Psoas muscle (tissue), 8 donors: ENCODE results near the gene RHOBTB3. TPM values are rescaled to one million over a fixed set of nuclear protein-coding genes. Genes with fewer than 3 reads are reported as not detected.

Experiments
- ATAC-seq, 4 donors: fragments of 200-7000 bp; cut with Tn5 transposase; one replicate each; pipeline ENCODE4 v1.9.1; 2020; ENCODE audit warnings: moderate library complexity in 3 of 4, mild to moderate bottlenecking in 2 of 4
- DNase-seq, 2 donors: peaks; one replicate each; pipeline ENCODE4 v3.0.0-alpha.2; 2020
- H3K27ac ChIP-seq: fragments of 200-600 bp; one replicate; pipeline ENCODE4 v1.8.0; 2022
- H3K27me3 ChIP-seq, 3 donors: fragments of 200-600 bp in 1 of 3; one replicate each; pipeline versions ENCODE4 v1.6.1 to v1.8.0; 2013 to 2022; ENCODE audit warnings: low read length in 2 of 3, mild to moderate bottlenecking in 2 of 3, moderate library complexity in 1 of 3; ENCODE audit not compliant: insufficient read depth in 3 of 3
- H3K36me3 ChIP-seq, 2 donors: fragments of 200-600 bp in 1 of 2; one replicate each; pipeline versions ENCODE4 v1.6.1 to v1.8.0; 2013 to 2022; ENCODE audit warnings: low read depth in 1 of 2, mild to moderate bottlenecking in 1 of 2, moderate library complexity in 1 of 2; ENCODE audit not compliant: insufficient read depth in 1 of 2
- H3K4me1 ChIP-seq: fragments of 200-600 bp; one replicate; pipeline ENCODE4 v1.8.0; 2022
- H3K4me3 ChIP-seq: fragments of 200-600 bp; one replicate; pipeline ENCODE4 v1.8.0; 2022; ENCODE audit warnings: mild to moderate bottlenecking
- H3K9me3 ChIP-seq: fragments of 200-600 bp; one replicate; pipeline ENCODE4 v1.8.0; 2022
- WGBS, 3 donors: extraction: QIAGEN DNeasy Blood & Tissue Kit; methylation state at CpG; one replicate each; pipeline versions ENCODE4 v1.1.6 to v1.1.7; 2013; 5-methylcytosine and 5-hydroxymethylcytosine counted together
- intact Hi-C, 2 donors: fragments of 100-400 bp; cut with DNase I; formaldehyde crosslinking; loops; one replicate each; pipeline versions ENCODE4 v1.11.0 to v1.14.2; 2022
- polyA plus RNA-seq, 3 donors: library from polyadenylated mRNA; stranded (reverse); fragments of 200-250 nt; gene quantifications; one replicate each; pipeline ENCODE4 v1.2.3, GENCODE V29; 2013
- total RNA-seq, 4 donors: library from RNA; stranded (reverse); fragmentation: NEBNext Ultra II Directional in 2 of 4; extraction: Animal tissue kit (Norgen Biotek cat#: 25700) in 2 of 4; gene quantifications; one replicate each; pipeline versions ENCODE4 v1.2.1 to v1.2.4, GENCODE V29; 2021 to 2023
- TF ChIP-seq, protein P1 (sequence below): fragments of 200-600 bp; IDR thresholded peaks from one replicate; pipeline ENCODE4 v1.8.0; 2022; ENCODE audit warnings: antibody characterized with exemption
- donor health status: healthy with polysubstance abuse.
- donor health status: DM: no; HTN: no; CAD: no; lungs with moderate emphysema.
- donor health status: Bipolar disorder and iron deficiency.
- donor health status: healthy.
- donor health status: DM: yes; HTN: yes; CAD: no.
- donor health status: DM: no; HTN: no; CAD: no.
- donor health status: DM: no; HTN: no; CAD: no.
- donor health status: DM: yes; HTN: yes; CAD: no.

Gene RHOBTB3
- total and polyA plus RNA-seq, 7 donors = 19.0 to 86.0 (median 53.2) TPM

DNA sequence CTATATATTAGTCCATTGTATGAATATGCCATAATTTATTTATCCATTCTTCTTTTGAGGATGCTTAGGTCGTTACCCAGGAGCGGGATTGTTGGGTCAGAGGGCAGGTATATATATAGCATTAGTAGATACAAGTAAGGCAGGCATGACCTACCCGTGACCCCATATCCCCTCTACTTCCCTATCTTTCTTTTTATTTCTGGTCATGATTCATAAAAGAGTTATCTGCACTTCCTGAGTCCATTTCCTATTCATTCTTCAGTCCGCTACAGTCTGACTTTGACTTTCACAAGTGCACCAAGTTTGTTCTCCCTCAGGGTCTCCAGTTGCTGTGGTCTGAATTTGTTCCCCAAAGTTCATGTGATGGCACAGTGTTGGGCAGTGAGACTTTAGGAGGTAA lies 6.9 kb downstream of the RHOBTB3 start:
- TF ChIP-seq, protein P1, sequence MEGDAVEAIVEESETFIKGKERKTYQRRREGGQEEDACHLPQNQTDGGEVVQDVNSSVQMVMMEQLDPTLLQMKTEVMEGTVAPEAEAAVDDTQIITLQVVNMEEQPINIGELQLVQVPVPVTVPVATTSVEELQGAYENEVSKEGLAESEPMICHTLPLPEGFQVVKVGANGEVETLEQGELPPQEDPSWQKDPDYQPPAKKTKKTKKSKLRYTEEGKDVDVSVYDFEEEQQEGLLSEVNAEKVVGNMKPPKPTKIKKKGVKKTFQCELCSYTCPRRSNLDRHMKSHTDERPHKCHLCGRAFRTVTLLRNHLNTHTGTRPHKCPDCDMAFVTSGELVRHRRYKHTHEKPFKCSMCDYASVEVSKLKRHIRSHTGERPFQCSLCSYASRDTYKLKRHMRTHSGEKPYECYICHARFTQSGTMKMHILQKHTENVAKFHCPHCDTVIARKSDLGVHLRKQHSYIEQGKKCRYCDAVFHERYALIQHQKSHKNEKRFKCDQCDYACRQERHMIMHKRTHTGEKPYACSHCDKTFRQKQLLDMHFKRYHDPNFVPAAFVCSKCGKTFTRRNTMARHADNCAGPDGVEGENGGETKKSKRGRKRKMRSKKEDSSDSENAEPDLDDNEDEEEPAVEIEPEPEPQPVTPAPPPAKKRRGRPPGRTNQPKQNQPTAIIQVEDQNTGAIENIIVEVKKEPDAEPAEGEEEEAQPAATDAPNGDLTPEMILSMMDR = no peak
- intact Hi-C loops = loop anchor here in 1 of 2 donors (2.0 kb wide), 1 partner anchor 31 kb away; no protein-coding TSS in a partner anchor
- DNase-seq (no peak), ATAC-seq (no peak)
- H3K4me1 ChIP-seq = peaks cover 42% of the 10 kb centered on the region
- no peaks in the 10 kb centered on the region for H3K27me3 ChIP-seq
- H3K9me3 ChIP-seq = no peaks in the 10 kb centered on the region
- H3K27ac ChIP-seq = no peak overlapping the region
- H3K4me3 ChIP-seq = no peak overlapping the region
- WGBS, 3 donors = 69 to 74% (median 70%) methylated on average over 4 of the region's 4 CpGs
- peaks cover 0 to 45% of the 10 kb centered on the region in 2 donors for H3K36me3 ChIP-seq

DNA sequence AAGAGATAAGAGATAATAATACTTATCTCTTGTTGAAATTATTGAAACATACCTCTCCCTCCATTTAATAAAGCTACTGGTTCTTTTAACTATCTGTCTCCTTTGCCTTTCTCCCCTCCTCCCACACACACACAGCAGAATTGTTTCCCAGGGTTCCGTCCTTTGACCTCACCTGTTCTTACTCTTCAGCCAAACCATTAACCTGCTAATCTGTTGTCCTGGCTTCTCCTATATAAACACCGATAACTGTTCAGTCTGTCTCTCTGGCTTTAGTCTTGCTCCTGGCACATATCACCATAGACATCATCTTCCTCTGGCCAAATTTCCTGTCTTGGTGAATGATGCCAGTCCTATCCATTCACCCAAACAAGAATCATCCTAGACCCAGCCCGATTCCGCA lies 7.7 kb downstream of the RHOBTB3 start:
- no peak overlapping the region for H3K4me3 ChIP-seq
- H3K36me3 ChIP-seq = peaks cover 0 to 45% of the 10 kb centered on the region in 2 donors
- TF ChIP-seq, protein P1 = no peak
- H3K4me1 ChIP-seq = peaks cover 34% of the 10 kb centered on the region
- H3K27me3 ChIP-seq = no peaks in the 10 kb centered on the region
- no peak overlapping the region for H3K27ac ChIP-seq
- no peaks in the 10 kb centered on the region for H3K9me3 ChIP-seq
- DNase-seq (no peak), ATAC-seq (no peak)
- intact Hi-C loops = loop anchor here in 1 of 2 donors (2.0 kb wide), 1 partner anchor 30 kb away; no protein-coding TSS in a partner anchor
- 56 to 77% (median 66%) methylated on average over 4 of the region's 4 CpGs for WGBS, 3 donors

DNA sequence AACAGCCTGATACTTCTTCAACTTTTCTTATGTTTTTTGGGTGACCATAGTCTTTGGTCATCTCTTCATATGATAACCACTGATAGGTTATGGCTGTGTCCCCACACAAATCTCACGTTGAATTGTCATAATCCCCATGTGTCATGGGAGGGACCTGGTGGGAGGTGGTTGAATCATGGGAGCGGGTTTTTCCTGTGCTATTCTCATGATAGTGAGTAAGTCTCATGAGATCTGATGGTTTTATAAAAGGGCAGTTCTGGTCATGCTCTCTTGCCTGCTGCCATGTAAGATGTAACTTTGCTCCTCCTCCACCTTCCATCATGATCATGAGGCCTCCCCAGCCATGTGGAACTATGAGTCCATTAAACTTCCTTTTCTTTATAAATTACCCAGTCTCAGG lies 8.7 kb downstream of the RHOBTB3 start:
- Histone ChIP-seq H3K4me3 (no peak overlapping the region), H3K36me3 (peaks cover 0 to 50% of the 10 kb centered on the region in 2 donors), H3K27me3 (no peaks in the 10 kb centered on the region), H3K27ac (no peak overlapping the region), H3K4me1 (peaks cover 24% of the 10 kb centered on the region), H3K9me3 (no peaks in the 10 kb centered on the region)
- TF ChIP-seq, protein P1 = no peak
- ATAC-seq = peak; percentile 13 to 47 (median 36)
- 82 to 85% (median 84%) methylated on average over 2 of the region's 2 CpGs for WGBS, 3 donors
- intact Hi-C loops = loop anchor here in 1 of 2 donors (2.0 kb wide), 1 partner anchor 29 kb away; no protein-coding TSS in a partner anchor
- DNase-seq = no peak

DNA sequence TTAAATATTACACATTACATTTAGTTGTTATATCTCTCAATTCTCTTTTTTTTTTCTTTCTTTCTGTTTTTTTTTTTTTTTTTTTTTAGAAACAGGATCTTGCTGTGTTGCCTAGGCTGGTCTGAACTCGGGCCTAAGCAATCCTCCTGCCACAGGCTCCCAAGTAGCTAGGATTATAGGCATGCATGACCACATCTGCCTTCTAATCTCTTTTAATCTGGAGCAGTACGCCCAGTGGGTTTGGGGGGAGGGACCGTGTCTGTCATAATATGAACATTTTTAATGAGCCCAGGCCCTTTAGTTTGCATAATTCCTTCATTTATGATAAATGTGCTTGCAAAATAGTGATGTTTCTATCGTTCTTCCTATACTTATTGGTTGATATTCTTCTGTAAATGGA lies 10.3 kb downstream of the RHOBTB3 start:
- Histone ChIP-seq H3K4me1 (peaks cover 13% of the 10 kb centered on the region), H3K27ac (no peak overlapping the region), H3K27me3 (no peaks in the 10 kb centered on the region), H3K4me3 (no peak overlapping the region), H3K36me3 (peaks cover 0 to 53% of the 10 kb centered on the region in 2 donors), H3K9me3 (no peaks in the 10 kb centered on the region)
- TF ChIP-seq, protein P1 = no peak
- whole genome bisulfite sequencing, 3 donors = 68 to 92% (median 72%) methylated on average over 4 of the region's 4 CpGs
- ATAC-seq (no peak), DNase-seq (no peak)
- intact Hi-C loops = no loop called here

DNA sequence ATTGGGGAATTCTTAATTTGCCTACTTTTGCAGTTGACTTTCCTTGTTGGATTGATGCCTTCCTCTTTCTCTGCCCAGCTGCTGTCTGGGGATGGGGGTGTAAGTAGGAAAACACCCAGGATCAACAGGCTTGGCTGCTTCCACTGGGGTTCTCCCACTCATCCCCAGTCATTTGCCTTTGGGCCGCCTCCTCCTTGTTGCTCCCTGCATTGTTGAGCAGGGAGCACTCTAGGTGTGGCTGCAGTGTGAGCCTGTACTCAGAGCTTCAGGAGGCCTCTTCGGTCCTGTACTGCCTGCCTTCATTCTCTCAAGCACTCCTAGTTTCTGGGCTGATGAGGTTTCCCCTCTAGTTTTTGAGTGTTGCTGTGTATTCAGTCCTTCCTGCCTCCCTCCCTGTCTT lies 12.1 kb downstream of the RHOBTB3 start:
- Histone ChIP-seq H3K27me3 (no peaks in the 10 kb centered on the region), H3K9me3 (no peaks in the 10 kb centered on the region), H3K4me3 (no peak overlapping the region), H3K4me1 (peaks cover 9% of the 10 kb centered on the region), H3K27ac (no peak overlapping the region), H3K36me3 (peaks cover 0 to 46% of the 10 kb centered on the region in 2 donors)
- TF ChIP-seq, protein P1 = no peak
- DNase-seq = no peak
- WGBS, 3 donors = 85 to 89% (median 89%) methylated on average over 2 of the region's 2 CpGs
- intact Hi-C loops = no loop called here
- ATAC-seq = no peak
